ENCODE measurements around the gene CD34.
"Not testable (repeated sequence)": the region's sequence is repeated elsewhere in the genome, so short reads cannot be mapped to it uniquely, and the experiment has no call there.

CD34 gene

GRCh38 chr1:207933205-207933800 lies 22.4 kb upstream of the CD34 start:
- no peak for DNase-seq (ENCODE audit: low read depth in 2 of 3, low spot score in 2 of 3)

DNA sequence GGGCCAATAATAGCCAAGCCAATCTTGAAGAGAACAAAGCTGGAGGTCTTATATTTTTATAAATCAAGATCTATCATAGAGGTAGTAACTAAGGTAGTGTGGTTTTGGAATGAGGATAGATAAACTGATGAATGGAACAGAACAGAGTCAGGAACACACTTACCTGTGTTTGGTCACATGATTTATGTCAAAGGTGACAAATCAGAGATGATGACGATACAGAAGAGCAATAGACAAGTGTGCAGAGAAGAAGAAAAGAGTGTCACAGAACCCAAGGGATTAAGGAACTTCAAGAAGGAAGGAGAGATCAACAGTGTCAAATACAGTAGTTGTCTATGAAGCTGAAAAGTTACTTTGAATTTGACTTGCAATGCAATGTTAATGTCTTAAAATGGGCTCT lies 16.1 kb upstream of the CD34 start:
- no peak for DNase-seq (ENCODE audit: low read depth in 2 of 3, low spot score in 2 of 3)

DNA sequence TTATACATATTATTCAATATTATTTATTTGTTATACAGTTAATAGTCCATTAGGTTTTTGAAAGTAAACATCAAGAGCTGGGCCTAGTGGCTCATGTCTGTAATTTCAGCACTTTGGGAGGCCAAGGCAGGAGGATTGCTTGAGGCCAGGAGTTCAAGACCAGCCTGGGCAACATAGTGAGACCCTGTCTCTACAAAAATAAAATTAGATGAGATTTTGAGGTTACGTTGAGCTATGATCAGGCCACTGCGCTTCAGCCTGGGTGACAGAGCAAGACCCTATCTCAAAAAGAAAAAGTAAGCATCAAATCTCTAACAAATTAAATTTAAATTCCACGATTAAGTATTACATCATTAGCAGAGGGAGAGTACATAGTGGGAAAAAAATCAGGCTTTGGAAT lies 15.0 kb upstream of the CD34 start:
- not testable (repeated sequence) for DNase-seq (ENCODE audit: low read depth in 2 of 3, low spot score in 2 of 3)

DNA sequence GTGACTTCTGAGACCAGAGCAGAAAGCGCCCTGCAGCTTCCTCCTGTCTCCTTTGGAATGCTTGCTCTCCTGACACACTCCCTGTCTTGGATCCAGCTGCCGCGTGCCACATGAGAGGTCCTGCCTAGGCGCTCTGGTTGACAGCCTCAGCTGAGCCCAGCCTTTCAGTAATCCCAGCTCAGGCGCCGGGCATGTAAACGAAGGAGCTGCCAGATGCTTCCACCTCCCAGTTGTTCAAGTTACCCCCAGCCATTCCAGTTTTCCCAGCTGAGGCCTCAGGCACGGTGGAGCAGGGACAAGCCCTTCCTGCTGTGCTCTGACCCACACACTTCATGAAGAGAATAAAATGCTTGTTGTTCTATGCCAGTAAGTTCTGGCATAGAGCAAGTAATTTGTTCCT lies 14.3 kb upstream of the CD34 start:
- DNase-seq (ENCODE audit: low read depth in 2 of 3, low spot score in 2 of 3) = no peak

DNA sequence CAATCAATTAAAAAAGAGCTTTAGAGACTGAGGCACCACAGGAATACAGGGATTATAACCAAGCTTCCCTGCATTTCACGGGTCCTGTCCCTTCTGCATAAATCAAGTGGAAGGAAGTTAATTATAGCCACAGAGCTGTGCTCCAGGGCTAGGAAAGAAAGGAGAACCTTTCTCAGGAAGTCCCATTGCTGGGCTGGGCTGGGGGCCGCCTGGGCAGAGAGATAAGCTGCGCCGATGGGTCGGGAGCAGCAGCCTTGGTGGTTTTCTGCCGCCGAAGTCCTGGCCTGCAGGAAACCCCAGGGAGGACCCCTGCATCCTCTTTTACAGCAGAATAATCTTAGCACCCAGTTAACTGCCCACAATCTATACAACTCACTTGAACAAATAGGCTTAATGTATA lies 12.6 kb upstream of the CD34 start:
- DNase-seq (ENCODE audit: low read depth in 2 of 3, low spot score in 2 of 3) = no peak

DNA sequence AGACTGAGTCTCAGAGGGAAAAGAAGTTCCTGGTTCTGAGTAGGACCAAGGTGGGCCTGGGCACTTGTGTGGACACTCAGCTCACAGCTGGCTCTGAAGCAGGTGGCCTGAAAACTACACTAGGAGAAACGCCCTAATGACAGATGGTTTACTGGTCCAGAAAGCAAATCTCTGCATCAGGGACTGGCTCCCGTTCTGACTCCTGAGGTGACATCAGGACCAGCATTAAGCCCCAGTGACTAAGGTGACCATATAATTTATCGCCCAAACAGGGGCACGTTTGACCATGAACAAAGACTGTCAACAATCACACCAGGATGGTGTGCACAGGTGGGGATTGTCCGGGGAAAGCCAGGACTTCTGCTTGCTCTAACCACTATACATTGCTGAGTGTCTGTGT lies 12.2 kb upstream of the CD34 start:
- no peak for DNase-seq (ENCODE audit: low read depth in 2 of 3, low spot score in 2 of 3)

DNA sequence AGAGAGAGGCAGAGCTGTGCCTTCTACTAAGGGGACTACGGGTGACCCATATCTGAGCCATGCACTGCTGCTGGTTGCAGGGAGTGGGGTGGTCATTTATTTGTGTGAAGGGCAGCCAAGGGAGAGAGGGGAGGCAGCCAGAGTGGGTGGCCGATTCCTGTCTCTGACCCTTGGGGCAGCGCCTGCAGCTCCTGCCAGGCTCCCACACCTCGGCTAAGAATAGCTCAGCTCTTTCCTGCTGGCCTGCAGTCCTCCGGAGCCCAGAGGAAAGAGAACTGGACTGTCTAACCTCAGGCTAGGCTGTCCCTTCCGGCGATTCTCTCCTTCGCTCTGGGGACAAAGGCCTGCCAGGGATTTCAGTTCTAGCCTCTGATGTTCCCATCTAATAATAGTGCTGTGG lies 11.6 kb upstream of the CD34 start:
- no peak for DNase-seq (ENCODE audit: low read depth in 2 of 3, low spot score in 2 of 3)

GRCh38 chr1:207921321-207921720 lies 10.4 kb upstream of the CD34 start:
- no peak for DNase-seq (ENCODE audit: low read depth in 2 of 3, low spot score in 2 of 3)

GRCh38 chr1:207920444-207921021 lies 9.6 kb upstream of the CD34 start:
- DNase-seq (ENCODE audit: low read depth in 2 of 3, low spot score in 2 of 3) = no peak

DNA sequence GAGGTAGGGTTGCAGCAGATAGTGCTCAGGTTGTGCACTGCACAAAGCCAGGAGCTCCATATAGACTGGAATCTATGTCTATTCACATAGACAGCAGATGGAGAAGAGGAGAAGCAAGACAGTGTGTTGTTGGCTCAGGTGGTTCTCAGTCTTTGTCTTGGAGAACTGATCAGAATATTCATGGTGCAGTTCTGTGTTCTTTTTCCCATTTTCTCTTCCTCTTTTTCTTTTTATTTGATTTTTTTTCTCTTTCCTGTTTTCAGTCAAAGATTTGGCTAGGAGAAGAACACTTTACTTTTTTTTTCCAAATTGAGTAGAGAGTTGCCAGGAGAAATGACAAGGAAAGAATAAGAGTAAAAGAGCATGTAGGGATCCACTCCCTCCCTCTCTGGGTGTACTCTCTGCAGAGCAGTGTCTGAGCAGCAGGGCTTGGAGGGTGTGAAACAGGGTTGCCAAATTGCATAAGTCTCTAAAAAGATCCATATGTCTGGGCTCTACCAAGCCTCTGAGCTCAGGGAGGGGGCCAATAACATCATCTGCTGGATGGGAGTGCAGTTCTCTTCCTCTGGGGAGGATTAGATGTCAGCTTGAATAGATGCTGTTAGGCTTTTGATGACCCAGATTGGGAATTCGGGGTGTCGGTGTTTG lies 8.7 kb upstream of the CD34 start:
- DNase-seq (ENCODE audit: low read depth in 2 of 3, low spot score in 2 of 3) = no peak

DNA sequence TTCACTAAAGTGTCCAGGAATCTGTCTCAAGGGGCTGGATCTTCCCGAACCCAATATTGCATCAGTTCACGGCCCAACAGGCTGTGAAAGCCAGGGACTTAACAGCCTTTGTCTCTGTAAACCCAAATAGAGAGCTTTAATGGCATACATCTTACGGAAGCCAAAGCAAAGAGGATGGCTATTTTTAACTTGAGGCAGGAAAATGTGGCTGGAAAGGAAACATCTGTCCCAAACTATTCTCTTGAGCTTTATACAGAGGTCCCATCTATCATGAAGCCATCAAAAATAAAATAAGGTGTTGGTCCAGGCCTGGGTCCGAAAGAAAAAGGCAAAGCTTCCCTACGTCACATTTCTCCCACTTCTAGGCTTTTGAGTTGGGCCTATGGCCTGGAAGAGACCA lies 7.7 kb upstream of the CD34 start:
- DNase-seq (ENCODE audit: low read depth in 2 of 3, low spot score in 2 of 3) = no peak

GRCh38 chr1:207918011-207918410 lies 7.1 kb upstream of the CD34 start:
- DNase-seq (ENCODE audit: low read depth in 2 of 3, low spot score in 2 of 3) = no peak

- DNase-seq (ENCODE audit: low read depth in 2 of 3, low spot score in 2 of 3) = no peak
These were observed 6.2 kb upstream of the CD34 start for GRCh38 chr1:207917080-207917479.

- DNase-seq (ENCODE audit: low read depth in 2 of 3, low spot score in 2 of 3) = no peak
These were observed 3.0 kb upstream of the CD34 start for GRCh38 chr1:207913951-207914350.

GRCh38 chr1:207911856-207912760 lies 1.2 kb upstream of the CD34 start:
- DNase-seq (ENCODE audit: low read depth in 2 of 3, low spot score in 2 of 3) = no peak

- no peak for DNase-seq (ENCODE audit: low read depth in 2 of 3, low spot score in 2 of 3)
These were observed 1.2 kb downstream of the CD34 start for GRCh38 chr1:207909687-207910086.

- no peak for DNase-seq (ENCODE audit: low read depth in 2 of 3, low spot score in 2 of 3)
These were observed 2.7 kb downstream of the CD34 start for GRCh38 chr1:207908107-207908734.

DNA sequence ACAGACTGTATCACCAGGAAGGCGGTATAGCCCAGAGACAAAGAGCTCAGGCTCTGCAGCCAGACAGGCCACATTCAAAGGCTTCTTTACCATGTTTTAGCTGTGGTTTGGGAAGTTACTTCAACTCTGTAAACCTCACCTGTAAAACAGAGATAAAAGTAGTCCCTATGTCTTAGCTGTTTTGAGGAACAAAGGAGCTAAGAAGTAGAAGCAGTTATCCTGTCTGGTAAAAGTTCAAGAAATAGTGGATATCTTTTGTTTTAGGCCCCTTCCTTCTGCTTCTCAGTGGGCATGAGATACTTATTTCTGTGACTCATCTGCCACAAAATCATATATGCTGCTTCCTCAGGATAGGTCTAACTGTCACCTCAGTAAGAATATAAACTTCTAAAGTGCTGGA lies 6.5 kb downstream of the CD34 start:
- DNase-seq (ENCODE audit: low read depth in 2 of 3, low spot score in 2 of 3) = no peak

DNA sequence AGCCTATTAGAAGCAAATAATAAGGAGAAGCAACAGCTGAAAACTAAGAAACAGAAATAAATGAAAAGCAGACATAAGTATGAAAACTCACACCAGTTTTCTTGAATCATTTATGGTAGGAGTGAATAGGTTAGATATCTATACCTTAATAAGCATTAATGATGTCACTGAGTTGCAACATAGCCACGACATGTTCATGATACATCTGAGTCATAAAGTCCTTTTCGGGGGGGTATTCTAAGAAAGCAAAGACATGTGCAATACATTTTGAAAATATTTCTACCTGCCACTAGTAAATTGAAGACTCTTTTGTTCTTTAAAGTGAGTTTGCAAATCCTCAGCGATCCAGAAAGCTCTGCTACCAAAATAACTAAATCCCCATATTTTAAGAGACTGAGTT lies 7.2 kb downstream of the CD34 start:
- no peak for DNase-seq (ENCODE audit: low read depth in 2 of 3, low spot score in 2 of 3)

DNA sequence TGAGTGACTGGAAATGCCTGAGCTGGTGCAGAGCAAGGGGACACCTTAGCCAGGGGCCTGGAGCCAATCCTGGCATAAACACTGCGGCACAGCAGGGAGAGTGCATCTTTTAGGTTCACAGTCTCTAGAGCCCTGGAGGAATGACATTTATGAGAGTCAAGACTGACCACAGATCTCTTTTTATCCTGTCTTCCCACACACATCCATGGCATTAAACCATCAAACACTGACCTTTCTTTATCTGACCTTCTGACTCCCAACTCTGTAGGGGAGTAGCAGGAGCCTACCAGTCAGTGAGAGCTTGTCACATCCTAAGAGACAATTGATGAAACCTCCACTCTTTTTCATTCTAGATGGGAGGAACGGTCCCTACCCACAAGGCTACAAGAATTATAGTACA lies 7.9 kb downstream of the CD34 start:
- no peak for DNase-seq (ENCODE audit: low read depth in 2 of 3, low spot score in 2 of 3)

DNA sequence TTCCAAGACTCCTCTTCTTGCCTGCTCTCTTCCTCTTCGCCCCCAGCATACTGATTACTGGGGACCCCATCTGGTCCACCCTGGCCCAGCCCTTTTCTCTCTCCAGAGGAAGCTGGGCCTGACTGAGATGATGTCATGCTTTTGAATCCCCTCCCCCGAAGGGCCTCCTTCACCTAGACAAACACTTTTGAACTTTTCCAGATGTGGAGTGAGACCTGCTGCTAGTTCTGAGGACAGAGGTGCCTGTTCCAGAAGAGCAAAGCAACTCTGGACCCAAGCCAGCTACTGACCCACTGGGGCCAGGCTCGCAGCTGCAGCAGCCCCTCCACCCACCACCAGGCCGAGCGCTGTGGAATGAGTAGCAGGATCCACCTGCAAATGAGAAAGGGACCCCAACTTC lies 8.4 kb downstream of the CD34 start:
- no peak for DNase-seq (ENCODE audit: low read depth in 2 of 3, low spot score in 2 of 3)

Measured in activated CD8-positive, alpha-beta memory T cell treated with anti-CD3 and anti-CD28 coated beads for 48 hours (primary cell).